Esophagus mucosa (tissue), 1 donor: ENCODE measurements around the gene UTP25. TPM values are rescaled to one million over a fixed set of nuclear protein-coding genes. Genes with fewer than 3 reads are reported as not detected.
"Not testable (repeated sequence)": the region's sequence is repeated elsewhere in the genome, so short reads cannot be mapped to it uniquely, and the experiment has no call there.

Experiments
- ATAC-seq: fragments of 200-7000 bp; cut with Tn5 transposase; one replicate; pipeline ENCODE4 v1.9.1; 2020
- total RNA-seq: library from RNA; stranded (reverse); gene quantifications from one replicate; pipeline ENCODE4 v1.2.4, GENCODE V29; 2023
- donor health status: DM: yes; HTN: yes; CAD: no.

The UTP25 gene
- total RNA-seq, 1 donor from 2014 or later: 4.9 TPM

- not testable (repeated sequence) for ATAC-seq
These were observed 70.5 kb downstream of the UTP25 start for GRCh38 chr1:209898271-209898670.

GRCh38 chr1:209898851-209899250 is 71.1 kb downstream of the UTP25 start:
- ATAC-seq: not testable (repeated sequence)

- no peak for ATAC-seq
These were observed 72.2 kb downstream of the UTP25 start for GRCh38 chr1:209899948-209900347.

- no peak for ATAC-seq
These were observed 73.0 kb downstream of the UTP25 start for GRCh38 chr1:209900734-209901133.

- no peak for ATAC-seq
These were observed 73.4 kb downstream of the UTP25 start for GRCh38 chr1:209901211-209901610.

- not testable (repeated sequence) for ATAC-seq
These were observed 77.0 kb downstream of the UTP25 start for GRCh38 chr1:209904774-209905173.

Other genes with a start within 250 kb of the UTP25 start
- gene CAMK1G, start 244.3 kb upstream of the UTP25 start, total RNA-seq: not detected
- gene LAMB3, start 175.5 kb upstream of the UTP25 start, total RNA-seq: 76.7 TPM
- 2.3 TPM for gene G0S2, start 152.6 kb upstream of the UTP25 start, total RNA-seq
- 0.36 TPM for gene HSD11B1, start 123.1 kb upstream of the UTP25 start, total RNA-seq
- 0.80 TPM for gene TRAF3IP3, start 71.9 kb upstream of the UTP25 start, total RNA-seq
- gene C1orf74, start 43.4 kb upstream of the UTP25 start, total RNA-seq: 6.3 TPM
- 159 TPM for gene IRF6, start 21.8 kb upstream of the UTP25 start, total RNA-seq
- gene SYT14, start 110.2 kb downstream of the UTP25 start, total RNA-seq: not detected